Fibroblast of skin of left quadriceps (primary cell): ENCODE data around the gene IMPA2.
A peak's percentile ranks its signal among the peaks of the same experiment; 100 is the strongest.
"Not testable (repeated sequence)": the region's sequence is repeated elsewhere in the genome, so short reads cannot be mapped to it uniquely, and the experiment has no call there.

Experiments used
- DNase-seq, 2 experiments: peaks; one replicate each; pipeline ENCODE4 v3.0.0-alpha.2; 2013; ENCODE audit warnings: low read depth in 2 of 2

Gene IMPA2

DNA sequence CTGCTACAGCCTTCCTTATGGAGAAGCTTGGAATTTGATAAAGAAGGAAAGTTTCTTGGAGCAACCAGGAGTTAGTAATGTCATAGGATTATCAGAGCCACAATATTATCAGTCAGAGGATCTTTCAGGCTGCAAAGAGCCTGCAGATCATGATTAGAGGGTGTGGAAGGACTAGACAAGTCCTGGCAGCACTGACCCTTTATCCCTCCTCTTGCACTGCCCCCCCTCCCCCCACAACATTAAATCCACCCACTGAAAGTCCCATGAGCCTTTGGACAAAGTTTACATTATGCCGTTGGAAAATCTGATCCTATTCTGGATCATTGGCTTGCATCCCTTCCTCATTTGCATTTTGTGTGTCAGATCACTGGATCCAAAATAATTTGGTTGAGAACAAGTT is 18.7 kb upstream of the IMPA2 start:
- DNase-seq: no peak

DNA sequence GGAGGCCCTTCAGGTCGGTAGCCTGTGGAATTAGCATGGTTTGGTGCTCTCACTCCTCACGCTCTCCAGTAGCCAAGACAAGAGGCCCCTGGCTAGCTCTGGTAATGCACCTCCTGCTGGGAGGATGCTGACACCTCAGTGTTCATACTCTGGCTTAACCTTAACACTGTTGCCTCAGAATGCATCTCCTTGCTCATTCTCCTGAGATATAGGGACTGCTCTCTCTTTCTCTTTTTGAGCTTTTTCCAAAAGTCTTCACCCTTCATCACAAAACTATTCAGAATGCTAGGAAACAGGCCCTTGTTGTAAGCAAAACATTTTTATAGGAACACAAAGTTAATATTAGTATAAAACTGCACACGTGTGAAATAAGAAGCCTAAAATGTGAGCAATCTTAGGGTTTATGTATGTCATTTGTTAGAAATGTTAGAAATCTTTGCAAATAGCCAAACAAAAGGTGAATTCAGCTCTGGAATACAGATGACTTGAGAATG is 17.3 kb upstream of the IMPA2 start:
- peak in 1 of 2 experiments; percentile 15 for DNase-seq

DNA sequence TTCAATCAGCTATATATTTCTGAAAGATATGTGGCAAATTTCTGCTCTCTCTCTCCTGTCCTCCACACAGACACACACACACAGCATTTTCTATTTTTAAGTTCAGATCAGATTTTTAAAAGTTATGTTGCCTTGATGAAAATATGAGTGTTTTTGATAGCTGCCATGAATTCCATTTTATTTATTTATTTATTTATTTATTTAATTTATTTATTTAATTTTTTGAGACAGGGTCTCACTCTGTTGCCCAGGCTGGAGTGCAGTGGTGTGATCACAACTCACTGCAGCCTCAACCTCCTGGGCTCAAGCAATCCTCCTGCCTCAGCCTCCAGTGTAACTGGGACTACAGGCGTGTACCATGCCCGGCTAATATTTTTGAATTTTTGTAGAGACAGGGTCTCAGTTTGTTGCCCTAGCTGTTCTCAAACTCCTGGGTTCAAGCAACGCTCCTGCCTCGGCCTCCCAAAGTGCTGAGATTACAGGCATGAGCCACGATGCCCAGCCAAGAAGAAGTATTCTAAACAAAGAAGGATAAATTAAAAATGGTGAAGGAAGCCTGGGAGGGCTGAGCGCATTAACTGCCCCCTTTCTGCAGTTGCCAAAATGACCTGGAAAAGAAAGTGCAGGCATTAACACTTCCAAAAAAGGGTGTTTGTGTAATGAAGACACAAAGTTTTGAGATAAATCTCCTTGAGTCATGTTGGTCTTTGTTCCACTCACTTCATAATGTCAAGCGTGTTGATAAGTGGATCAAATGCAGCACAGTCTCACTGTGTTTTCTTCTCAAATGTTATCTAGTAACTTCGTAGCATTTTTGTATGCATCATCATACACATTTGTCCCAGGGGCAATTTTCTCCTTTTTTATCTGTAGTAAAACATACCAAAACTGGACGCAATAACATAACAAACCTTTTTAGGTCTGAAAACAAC is 11.1 kb upstream of the IMPA2 start:
- no peak for DNase-seq

DNA sequence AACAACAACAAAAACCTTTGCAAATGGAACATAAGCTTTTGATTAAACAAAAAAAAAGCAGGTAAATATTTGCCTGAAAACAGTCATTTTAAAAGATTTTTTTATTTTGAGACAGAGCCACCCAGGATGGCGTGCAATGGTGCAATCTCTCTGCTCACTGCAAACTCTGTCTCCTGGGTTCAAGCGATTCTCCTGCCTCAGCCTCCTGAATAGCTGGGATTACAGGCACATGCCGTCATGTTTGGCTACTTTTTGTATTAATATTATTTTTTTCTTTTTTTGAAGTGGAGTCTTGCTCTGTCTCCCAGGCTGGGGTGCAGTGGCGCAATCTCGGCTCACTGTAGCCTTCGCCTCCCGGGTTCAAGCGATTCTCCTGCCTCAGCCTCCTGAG is 10.5 kb upstream of the IMPA2 start:
- not testable (repeated sequence) for DNase-seq

DNA sequence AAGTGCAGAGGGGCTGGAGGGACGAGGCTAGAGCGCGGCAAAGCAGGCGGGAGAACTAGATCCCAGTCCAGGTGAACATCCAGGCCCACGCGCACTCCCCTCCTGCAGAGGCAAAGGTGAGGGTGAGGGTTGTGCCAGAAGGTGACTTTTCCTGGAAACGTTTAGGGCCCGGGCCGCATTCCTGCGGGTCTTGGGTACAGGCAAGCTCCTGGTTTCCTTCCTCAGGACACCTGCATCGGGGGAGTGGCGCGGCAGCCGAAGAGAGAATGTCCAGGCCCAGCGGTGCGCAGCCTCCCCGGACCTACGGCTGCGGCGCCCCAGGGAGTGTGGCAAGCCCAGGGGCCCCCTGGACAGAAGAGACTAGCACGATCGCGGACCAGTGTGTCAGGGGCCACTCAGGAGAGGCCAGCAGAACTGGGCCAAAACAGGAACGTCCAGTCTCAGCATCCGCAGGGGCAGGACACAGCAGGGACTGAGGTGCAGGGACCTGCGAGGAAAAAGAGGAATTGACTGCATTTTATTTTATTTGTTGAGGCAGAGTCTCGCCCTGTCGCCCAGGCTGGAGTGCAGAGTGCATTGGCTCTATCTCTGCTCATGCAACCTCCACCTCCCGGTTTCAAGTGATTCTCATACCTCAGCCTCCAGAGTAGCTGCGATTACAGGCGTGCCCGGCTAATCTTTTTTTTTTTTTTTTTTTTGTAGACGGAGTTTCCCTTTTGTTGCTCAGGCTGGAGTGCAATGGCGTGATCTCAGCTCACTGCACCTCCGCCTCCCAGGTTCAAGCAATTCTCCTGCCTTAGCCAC is 8.7 kb upstream of the IMPA2 start:
- DNase-seq: no peak

DNA sequence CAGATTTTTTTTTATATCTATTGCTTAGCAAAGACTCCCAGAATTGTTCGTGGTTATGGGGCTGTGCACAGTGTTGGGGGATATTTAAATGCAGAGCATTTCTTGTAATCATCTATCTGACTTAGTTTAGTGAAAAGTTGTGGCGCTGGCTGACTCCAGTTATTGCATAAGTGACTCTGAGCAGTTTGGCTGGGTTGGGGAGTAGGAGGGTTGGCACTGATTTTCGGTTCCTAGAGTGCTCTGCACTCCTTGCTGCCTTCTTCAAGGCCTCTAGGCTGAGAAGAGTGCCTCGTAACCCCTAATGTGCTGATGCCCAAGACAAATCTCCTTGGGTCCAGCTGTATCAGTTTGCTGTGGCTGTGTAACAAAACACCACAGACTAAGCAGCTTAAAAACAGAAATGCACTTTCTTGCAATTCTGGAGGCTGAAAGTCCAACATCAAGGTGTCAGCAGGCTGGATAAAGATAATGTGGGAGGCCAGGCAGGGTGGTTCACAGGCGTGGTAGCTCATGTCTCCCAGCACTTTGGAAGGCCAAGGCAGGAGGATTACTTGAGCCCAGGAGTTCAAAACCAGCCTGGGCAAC is 6.5 kb upstream of the IMPA2 start:
- no peak for DNase-seq

DNA sequence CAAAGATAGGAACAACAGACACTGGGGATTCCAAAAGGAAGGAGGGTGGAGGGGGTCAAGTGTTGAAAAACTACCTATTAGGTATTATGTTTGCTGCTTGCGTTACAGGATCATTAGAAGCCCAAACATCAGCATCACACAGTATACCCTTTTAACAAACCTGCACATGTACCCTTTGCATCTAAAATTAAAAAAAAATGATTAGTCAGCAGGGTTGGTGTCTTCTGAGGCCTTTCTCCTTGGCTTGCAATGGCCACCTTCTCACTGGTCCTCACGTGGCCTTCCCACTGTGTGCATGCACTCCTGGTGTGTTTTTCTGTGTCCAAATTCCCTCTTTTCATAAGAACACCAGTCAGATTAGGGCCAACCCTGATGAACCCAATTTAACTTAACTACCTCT is 5.6 kb upstream of the IMPA2 start:
- DNase-seq: no peak

DNA sequence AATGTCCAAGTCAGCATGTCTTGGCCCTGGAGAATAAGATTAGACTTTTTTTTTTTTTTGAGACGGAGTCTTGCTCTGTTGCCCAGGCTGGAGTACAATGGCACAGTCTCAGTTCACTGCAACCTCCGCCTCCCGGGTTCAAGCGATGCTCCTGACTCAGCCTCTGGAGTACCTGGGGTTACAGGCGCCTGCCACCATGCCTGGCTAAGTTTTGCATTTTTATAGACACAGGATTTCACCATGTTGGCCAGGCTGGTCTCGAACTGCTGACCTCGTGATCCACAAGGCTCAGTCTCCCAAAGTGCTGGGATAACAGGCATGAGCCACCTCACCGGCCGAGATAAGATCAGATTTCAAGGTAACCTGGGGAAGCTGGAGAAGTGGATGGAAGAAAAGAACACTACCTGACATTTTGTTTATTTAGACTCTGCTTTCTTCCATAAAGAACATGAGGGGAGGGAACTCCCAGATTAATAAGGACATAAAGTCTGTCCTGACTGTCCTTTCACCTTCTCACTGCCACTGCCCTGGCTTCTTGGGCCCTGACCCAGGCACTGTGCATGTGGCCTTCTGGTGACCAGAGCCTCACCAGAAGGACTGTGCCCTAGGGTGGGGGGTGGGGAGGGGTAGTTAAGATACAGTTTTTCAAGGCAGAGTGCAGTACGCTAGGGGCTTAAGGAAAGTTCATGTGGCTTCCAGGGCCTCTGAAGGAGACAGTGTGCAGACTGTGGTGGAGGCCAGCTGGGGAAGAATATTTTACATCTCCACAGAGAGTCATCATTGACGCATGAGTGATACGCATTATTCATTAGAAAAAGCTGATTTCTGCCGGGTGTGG is 4.8 kb upstream of the IMPA2 start:
- DNase-seq: peak; percentile 77 to 78

DNA sequence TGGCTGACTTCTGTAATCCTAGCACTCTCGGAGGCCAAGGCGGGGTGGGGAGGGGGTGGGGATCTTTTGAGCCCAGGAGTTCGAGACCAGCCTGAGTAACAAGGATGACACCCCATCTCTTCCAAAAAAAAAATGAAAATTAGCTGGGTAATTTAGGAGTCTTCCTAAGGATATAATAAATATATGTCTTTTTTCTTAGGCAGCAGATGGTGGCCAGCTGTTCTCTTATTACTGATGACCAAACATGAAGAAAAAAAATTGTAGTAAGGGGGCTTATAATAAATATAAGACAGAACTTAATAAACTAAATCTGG is 4.2 kb upstream of the IMPA2 start:
- no peak for DNase-seq

DNA sequence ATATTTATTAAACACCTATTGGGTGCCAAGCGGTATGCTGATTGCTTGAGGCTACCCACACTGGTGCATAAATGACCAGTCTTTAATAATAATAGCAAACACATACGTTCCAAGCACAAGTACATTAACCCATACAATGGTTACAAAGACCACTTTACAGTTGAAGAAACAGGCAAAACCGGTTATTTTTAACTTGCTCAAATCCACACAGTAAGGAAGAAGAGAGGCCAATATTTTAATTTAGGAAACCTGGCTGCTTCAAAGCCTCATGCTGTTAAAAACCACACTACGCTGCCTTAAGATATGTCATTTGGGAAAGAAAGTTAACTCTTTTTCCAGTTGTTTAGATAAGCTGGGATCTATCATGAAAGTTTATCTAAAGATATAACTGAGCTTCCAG is 2.4 kb upstream of the IMPA2 start:
- no peak for DNase-seq

DNA sequence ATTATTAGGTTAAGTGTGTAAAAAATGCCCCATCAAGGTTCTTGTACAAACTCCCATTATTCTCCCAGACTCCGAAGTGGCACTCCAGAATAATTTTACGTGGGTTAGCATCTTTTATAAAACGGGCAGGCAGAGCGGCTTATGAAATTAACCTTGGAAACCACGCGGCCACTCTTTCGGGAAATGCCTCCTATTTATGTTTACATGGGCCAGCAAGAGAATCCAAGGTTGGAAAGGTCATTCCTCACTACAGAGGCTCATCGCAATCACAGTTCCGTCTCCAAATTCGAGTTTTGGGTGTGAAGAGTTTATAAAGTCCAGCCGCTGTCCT is 1.2 kb upstream of the IMPA2 start:
- no peak for DNase-seq

DNA sequence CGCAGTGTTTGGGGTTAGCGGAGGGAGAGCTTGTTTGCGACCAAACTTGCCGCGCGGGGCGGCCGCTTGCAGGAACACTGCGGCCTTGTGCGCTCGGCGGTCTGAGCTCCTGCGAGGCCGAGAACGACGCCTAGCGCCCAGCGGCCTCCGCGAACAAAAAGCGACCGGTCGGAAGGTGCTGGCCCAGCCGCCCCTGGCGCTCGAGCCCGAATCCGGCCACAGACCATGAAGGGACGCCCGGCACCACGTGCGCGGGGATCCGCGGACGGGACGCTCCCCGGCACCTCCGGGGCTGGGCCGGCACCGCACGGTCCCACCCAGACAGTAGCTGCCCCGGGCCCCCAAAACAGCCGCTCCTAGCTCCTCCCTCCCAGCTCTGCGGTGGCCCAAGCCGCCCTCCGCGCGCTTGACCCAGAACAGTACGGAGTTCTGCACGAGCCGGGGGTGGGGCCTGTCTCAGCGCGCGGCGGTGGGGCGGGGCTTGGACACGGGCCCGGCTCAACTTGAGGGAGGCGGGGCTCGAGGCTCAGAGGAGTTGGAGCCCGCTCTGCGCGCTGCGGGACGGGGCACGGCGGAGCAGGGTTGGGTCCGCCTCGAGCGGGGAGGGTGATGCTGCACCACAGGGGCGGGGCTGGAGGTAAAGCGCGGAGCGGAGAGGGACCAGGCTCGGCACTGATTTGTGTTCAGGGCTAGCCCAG is 664 bp upstream of the IMPA2 start:
- DNase-seq: peak; percentile 97

DNA sequence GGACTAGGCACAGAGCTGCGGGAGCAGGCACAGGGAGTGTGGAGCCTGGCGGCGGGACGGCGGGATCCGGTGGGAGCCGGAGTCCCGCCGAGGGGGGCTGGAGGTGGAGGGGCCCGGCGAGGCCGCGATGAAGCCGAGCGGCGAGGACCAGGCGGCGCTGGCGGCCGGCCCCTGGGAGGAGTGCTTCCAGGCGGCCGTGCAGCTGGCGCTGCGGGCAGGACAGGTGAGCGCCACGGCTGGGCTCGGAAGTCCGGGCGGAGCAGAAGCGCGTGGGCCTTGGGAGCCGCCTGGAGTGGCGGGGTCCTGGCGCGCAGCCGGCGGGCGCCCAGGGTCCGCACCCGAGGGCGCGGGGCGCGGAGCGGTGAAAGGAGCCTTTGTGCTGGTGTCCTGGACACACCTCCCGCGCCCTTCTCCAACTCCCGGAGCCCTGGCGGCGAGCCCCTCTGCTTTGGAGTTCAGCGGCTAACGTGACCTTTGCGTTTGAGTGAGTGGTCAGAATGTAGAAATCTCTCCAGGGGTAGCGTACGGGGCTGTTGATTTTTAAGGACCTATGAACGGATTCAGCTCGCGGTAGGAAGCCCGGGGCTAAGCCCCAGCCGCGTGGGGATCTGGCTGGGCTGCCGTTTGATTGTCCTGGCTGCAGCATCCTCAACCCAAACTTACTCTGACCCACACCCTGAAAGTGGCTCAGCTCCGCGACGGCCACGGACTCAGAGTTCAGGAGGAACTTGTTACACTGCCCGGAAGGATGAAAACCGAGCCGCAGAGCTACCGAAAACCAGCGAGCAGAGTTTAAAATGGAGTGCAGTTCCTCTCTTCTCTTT is 448 bp downstream of the IMPA2 start:
- DNase-seq: no peak

DNA sequence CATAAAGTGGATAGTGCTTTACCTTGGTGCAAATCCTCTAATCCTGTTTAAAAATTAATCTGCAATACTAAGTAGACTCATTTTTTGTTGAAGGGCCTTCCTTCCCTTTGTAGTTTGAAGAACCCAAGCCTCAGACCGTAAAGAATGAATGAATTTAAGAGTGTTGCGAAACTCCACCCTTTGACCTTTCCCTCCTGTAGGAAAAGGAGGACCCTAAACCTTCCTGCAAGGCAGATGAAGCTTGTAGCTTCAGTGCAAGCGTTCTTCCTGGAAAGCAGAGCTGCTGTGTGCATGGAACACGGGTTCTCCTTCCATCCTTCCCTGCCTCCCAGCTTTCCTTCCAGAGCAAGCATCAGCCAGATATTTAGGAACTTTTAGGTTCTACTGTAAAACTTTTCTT is 1.7 kb downstream of the IMPA2 start:
- DNase-seq: no peak

DNA sequence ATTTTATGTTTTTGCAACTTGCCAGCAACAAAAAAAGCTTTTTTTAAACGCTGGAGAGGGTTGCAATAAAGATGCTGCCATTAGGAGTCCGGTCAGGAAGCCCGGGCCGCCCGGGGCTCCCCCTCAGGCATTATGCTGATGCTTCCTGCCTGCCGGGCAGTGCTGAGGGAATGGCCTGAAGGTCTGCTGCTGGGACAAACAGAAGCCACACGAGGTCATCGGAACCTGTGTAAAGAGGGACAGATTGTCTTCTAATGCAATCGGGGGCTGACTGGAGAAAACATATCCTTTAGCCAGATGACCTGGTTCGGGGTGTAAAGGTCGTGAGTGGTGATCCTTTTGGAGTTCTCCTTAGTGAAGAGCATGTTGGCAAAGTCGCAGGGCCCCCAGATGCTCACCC is 2.3 kb downstream of the IMPA2 start:
- DNase-seq: no peak

DNA sequence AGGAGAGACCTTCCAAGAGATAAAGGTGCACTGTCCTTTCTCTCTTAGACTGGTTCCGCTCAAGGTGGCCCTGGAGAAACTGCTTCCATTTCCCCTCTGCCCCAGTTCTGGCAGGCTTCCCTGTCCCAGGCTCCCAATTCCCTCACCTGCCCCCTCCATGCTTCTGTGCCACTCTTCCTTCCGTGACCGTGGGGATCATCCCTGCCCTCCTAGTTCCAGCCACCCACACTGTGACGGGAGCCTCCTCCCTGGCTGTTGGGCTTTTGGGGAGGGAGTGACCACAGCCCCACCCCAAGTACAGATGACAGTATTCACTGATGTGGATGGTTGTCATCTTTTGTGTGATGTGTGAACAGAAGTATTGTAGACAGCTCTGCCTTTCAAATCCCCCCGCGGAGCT is 2.8 kb downstream of the IMPA2 start:
- no peak for DNase-seq

DNA sequence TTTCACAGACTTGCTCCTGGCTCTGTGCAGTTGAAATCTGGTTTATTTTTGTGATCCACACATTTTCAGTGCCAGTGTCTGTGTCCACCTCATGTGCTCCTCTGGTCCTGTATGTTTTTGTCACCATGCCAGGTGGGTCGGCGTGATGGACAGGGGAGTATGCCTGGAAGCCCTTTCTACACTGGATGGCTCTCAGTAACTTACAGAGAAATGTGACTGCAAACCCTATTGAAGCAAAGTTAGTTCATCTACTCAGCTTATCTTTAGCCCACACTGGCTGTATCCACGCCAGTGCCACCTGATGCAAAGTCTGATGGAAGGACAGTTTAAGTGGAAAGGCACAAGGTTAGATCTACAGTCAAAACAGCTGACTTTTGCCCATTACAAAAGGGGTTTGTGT is 4.3 kb downstream of the IMPA2 start:
- DNase-seq: no peak

DNA sequence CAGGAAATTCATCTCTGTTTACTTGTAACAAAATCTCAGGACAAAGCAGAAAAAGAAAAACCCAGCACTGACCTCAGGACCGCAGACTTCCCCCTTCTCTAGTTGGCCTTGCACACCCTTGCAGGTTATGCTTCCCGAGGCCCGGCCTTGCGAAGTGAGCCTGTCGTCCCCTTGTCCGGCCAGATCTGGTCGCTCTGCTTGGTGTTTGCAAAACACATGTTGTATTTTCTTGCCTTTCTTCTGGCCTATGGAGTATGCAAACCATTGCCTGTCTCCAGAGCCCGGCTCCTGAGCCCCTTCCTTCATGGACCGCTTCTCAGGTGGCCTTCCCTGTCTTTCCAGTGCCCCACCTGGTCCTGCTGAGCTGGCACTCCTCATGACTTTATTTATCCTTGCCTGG is 4.8 kb downstream of the IMPA2 start:
- DNase-seq: no peak

DNA sequence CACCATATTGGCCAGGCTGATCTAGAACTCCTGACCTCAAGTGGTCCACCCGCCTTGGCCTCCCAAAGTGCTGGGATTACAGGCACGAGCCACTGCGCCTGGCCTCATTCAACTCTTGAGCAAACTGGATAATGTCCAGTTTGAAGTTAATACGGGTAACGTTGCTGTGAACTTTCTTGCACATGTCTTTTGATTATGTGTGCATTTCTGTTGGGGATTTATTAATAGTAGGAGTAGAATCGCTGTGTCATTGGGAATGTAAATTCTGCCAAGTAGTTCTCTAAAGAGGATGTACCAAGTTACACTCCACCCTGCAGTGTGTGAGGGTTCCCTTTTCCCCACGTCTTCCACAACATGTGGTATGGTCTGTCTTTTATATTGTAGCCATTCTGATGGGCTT is 6.2 kb downstream of the IMPA2 start:
- DNase-seq: no peak

DNA sequence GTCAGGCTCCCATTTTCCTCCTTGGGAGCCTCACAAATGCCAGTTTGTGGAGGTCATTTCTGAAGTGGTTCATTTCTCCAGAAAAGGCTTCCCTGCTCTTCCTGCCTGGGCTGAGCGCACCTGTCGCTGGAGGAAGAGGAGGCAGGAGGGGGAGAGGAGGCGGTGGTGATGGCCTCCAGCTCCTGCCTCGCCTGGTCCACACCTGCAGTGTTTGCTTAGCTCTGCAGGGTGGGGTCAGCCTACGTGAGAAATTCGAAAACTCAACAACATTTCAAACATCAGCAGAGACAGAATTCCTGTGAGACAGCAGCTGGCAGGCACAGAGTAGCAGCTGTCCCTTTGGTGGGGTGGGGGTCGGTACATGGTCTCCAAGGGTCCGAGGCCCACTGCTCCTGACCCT is 7.9 kb downstream of the IMPA2 start:
- DNase-seq: no peak
